Smooth muscle cell (in vitro differentiated cells): ENCODE measurements around the gene LANCL3. TPM values are rescaled to one million over a fixed set of nuclear protein-coding genes. Genes with fewer than 3 reads are reported as not detected.

ENCODE experiments used
- DNase-seq: peaks from one replicate; lab custom pipeline; 2025; ENCODE audit not compliant: unreplicated experiment; lab: John Stamatoyannopoulos, UW
- H2AFZ ChIP-seq: fragments of 200-600 bp; sonication (generic); 2 replicates; pipeline ENCODE4 v1.6.0; 2016; ENCODE audit warnings: antibody characterized with exemption, low read depth, mild to moderate bottlenecking
- H3F3A ChIP-seq: fragments of 200-600 bp; sonication (generic); 2 replicates; pipeline ENCODE4 v1.6.0; 2017; ENCODE audit warnings: antibody characterized with exemption, low read depth
- H3K27ac ChIP-seq: fragments of 200-600 bp; sonication (generic); 2 replicates; pipeline ENCODE4 v1.5.1; 2016; ENCODE audit warnings: low read depth, mild to moderate bottlenecking
- H3K27me3 ChIP-seq: fragments of 200-600 bp; sonication (generic); 2 replicates; pipeline ENCODE4 v1.6.1; 2016; ENCODE audit warnings: low read depth, mild to moderate bottlenecking
- H3K36me3 ChIP-seq: fragments of 200-600 bp; sonication (generic); 2 replicates; pipeline ENCODE4 v1.5.1; 2016; ENCODE audit warnings: low read depth
- H3K4me1 ChIP-seq: fragments of 200-600 bp; sonication (generic); 2 replicates; pipeline ENCODE4 v1.5.1; 2016; ENCODE audit warnings: low read depth
- H3K4me2 ChIP-seq: fragments of 200-600 bp; sonication (generic); 2 replicates; pipeline ENCODE4 v1.6.0; 2016; ENCODE audit warnings: mild to moderate bottlenecking
- H3K4me3 ChIP-seq: fragments of 200-600 bp; sonication (generic); 2 replicates; pipeline ENCODE4 v1.5.1; 2016; ENCODE audit warnings: mild to moderate bottlenecking
- H3K79me2 ChIP-seq: fragments of 200-600 bp; sonication (generic); 2 replicates; pipeline ENCODE4 v1.6.0; 2016; ENCODE audit warnings: low read depth, mild to moderate bottlenecking
- H3K9ac ChIP-seq: fragments of 200-600 bp; sonication (generic); 2 replicates; pipeline ENCODE4 v1.6.0; 2016; ENCODE audit warnings: low read depth
- H3K9me3 ChIP-seq: fragments of 200-600 bp; sonication (generic); replicated peaks from 2 replicates; pipeline ENCODE4 v1.5.1; 2016; ENCODE audit warnings: low read depth
- H4K20me1 ChIP-seq: fragments of 200-600 bp; sonication (generic); 2 replicates; pipeline ENCODE4 v1.6.0; 2016; ENCODE audit warnings: low read depth
- CTCF ChIP-seq: fragments of 200-600 bp; sonication (generic); IDR thresholded peaks from 2 replicates; pipeline ENCODE4 v1.5.1; 2017; ENCODE audit warnings: borderline replicate concordance, mild to moderate bottlenecking, antibody characterized with exemption; ENCODE audit not compliant: insufficient read depth, poor library complexity, severe bottlenecking
- WGBS: methylation state at CpG from one replicate; pipeline ENCODE4 v1.1.7; 2016; ENCODE audit warnings: low lambda C conversion rate; 5-methylcytosine and 5-hydroxymethylcytosine counted together
- polyA plus RNA-seq: library from polyadenylated mRNA; unstranded; fragments of >200 nt; fragmentation: Nextera tagmentation; extraction: Ambion mirVana; gene quantifications from 2 replicates; pipeline ENCODE4 v1.2.1, GENCODE V29; 2016
- total RNA-seq: library from RNA; depleted of rRNA; stranded (reverse); fragments of >200 nt; gene quantifications from 2 replicates; pipeline ENCODE4 v1.2.3, GENCODE V29; 2014

LANCL3 gene
- total and polyA plus RNA-seq, 2 experiments from 2014 or later, result 0.18 to 0.54 TPM

- no peaks in the 10 kb centered on the region for H4K20me1 ChIP-seq
- no peaks in the 10 kb centered on the region for H3K36me3 ChIP-seq
- no peaks in the 10 kb centered on the region for H3K79me2 ChIP-seq
- no peak overlapping the region for H3K4me2 ChIP-seq
- no peaks in the 10 kb centered on the region for H3K9me3 ChIP-seq
- no peaks in the 10 kb centered on the region for H3K4me1 ChIP-seq
- H3K4me3 ChIP-seq, result no peak overlapping the region
- DNase-seq, result no peak
- no peak overlapping the region for H3K9ac ChIP-seq
- no peak overlapping the region for H2AFZ ChIP-seq
- H3F3A ChIP-seq, result no peaks in the 10 kb centered on the region
- H3K27me3 ChIP-seq, result no peaks in the 10 kb centered on the region
- WGBS, result 92% methylated on average over 1 of the region's 1 CpG
- no peak for TF ChIP-seq CTCF
- H3K27ac ChIP-seq, result no peak overlapping the region
Observed at GRCh38 chrX:37659047-37659446, 87.6 kb downstream of the LANCL3 start.

- no peaks in the 10 kb centered on the region for H3K27me3 ChIP-seq
- no peak overlapping the region for H3K9ac ChIP-seq
- no peaks in the 10 kb centered on the region for H3K9me3 ChIP-seq
- H3K4me3 ChIP-seq, result no peak overlapping the region
- no peaks in the 10 kb centered on the region for H4K20me1 ChIP-seq
- no peaks in the 10 kb centered on the region for H3K4me1 ChIP-seq
- no peaks in the 10 kb centered on the region for H3F3A ChIP-seq
- DNase-seq, result no peak
- TF ChIP-seq CTCF, result no peak
- H2AFZ ChIP-seq, result no peak overlapping the region
- no peak overlapping the region for H3K27ac ChIP-seq
- no peaks in the 10 kb centered on the region for H3K79me2 ChIP-seq
- H3K36me3 ChIP-seq, result no peaks in the 10 kb centered on the region
- no peak overlapping the region for H3K4me2 ChIP-seq
- WGBS, result 84% methylated on average over 4 of the region's 4 CpGs
Observed at GRCh38 chrX:37662181-37662580, 90.7 kb downstream of the LANCL3 start.

GRCh38 chrX:37666516-37666915 is 95.1 kb downstream of the LANCL3 start:
- no peak overlapping the region for H3K9ac ChIP-seq
- no peaks in the 10 kb centered on the region for H3K36me3 ChIP-seq
- TF ChIP-seq CTCF, result no peak
- H3K27ac ChIP-seq, result no peak overlapping the region
- H2AFZ ChIP-seq, result no peak overlapping the region
- H3K9me3 ChIP-seq, result no peaks in the 10 kb centered on the region
- H3K79me2 ChIP-seq, result no peaks in the 10 kb centered on the region
- no peak overlapping the region for H3K4me3 ChIP-seq
- H3F3A ChIP-seq, result no peaks in the 10 kb centered on the region
- DNase-seq, result no peak
- no peaks in the 10 kb centered on the region for H3K27me3 ChIP-seq
- no peaks in the 10 kb centered on the region for H3K4me1 ChIP-seq
- no peak overlapping the region for H3K4me2 ChIP-seq
- H4K20me1 ChIP-seq, result no peaks in the 10 kb centered on the region

GRCh38 chrX:37667141-37667540 is 95.7 kb downstream of the LANCL3 start:
- no peak overlapping the region for H3K9ac ChIP-seq
- no peaks in the 10 kb centered on the region for H4K20me1 ChIP-seq
- 88% methylated on average over 6 of the region's 6 CpGs for WGBS
- no peak for TF ChIP-seq CTCF
- no peak overlapping the region for H3K27ac ChIP-seq
- no peaks in the 10 kb centered on the region for H3K27me3 ChIP-seq
- H3K9me3 ChIP-seq, result no peaks in the 10 kb centered on the region
- no peaks in the 10 kb centered on the region for H3K4me1 ChIP-seq
- no peaks in the 10 kb centered on the region for H3F3A ChIP-seq
- no peaks in the 10 kb centered on the region for H3K36me3 ChIP-seq
- H3K4me2 ChIP-seq, result no peak overlapping the region
- H3K4me3 ChIP-seq, result no peak overlapping the region
- no peak for DNase-seq
- H3K79me2 ChIP-seq, result no peaks in the 10 kb centered on the region
- no peak overlapping the region for H2AFZ ChIP-seq
